MG63 (cell line): Measurements from ENCODE around the gene TAB2. TPM values are rescaled to one million over a fixed set of nuclear protein-coding genes. Genes with fewer than 3 reads are reported as not detected.

Source experiments
- DNase-seq: peaks from one replicate; pipeline ENCODE4 v3.0.0-alpha.2; 2020
- H3K27me3 ChIP-seq: fragments of 250-450 bp; sonication (Bioruptor Pico); 2 replicates; pipeline ENCODE4 v1.5.1; 2020; ENCODE audit warnings: mild to moderate bottlenecking, moderate library complexity
- H3K36me3 ChIP-seq: fragments of 250-450 bp; sonication (Bioruptor Pico); 2 replicates; pipeline ENCODE4 v1.5.1; 2020; ENCODE audit warnings: mild to moderate bottlenecking, moderate library complexity
- H3K4me3 ChIP-seq: fragments of 250-450 bp; sonication (Bioruptor Pico); 2 replicates; pipeline ENCODE4 v1.5.1; 2020; ENCODE audit warnings: mild to moderate bottlenecking, moderate library complexity
- H3K9me3 ChIP-seq: fragments of 250-450 bp; sonication (Bioruptor Pico); 2 replicates; pipeline ENCODE4 v1.5.1; 2020; ENCODE audit warnings: mild to moderate bottlenecking, moderate library complexity
- total RNA-seq: library from RNA; depleted of rRNA; stranded (reverse); fragments of >200 nt; shearing (Covaris generic); gene quantifications from 2 replicates; pipeline ENCODE4 v1.2.3, GENCODE V29; 2014; ENCODE audit warnings: low replicate concordance

TAB2 gene
- total RNA-seq, 1 experiment from 2014 or later = 27.3 TPM

DNA sequence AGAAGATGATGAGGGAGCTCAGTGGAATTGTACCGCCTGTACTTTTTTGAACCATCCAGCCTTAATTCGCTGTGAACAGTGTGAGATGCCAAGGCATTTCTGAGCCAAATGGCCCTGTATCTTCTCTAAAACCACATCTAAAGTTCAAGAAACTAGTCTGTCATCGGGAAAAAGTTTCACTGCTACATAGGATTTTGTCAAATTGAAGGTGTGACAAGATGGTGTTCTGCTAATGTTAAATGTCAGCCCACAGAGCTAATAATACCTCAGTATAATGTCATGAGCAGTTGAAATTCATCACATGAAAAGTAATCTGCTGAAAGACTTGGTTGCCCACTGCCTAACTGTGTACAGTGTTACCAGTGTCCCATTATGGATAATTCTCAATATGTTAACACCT, 92.1 kb downstream of the TAB2 start:
- no peak overlapping the region for H3K4me3 ChIP-seq
- DNase-seq = no peak
- H3K36me3 ChIP-seq = peaks cover 24% of the 10 kb centered on the region
- H3K27me3 ChIP-seq = no peaks in the 10 kb centered on the region
- H3K9me3 ChIP-seq = no peaks in the 10 kb centered on the region

GRCh38 chr6:149410557-149410956, 93.0 kb downstream of the TAB2 start:
- no peaks in the 10 kb centered on the region for H3K27me3 ChIP-seq
- no peak for DNase-seq
- no peaks in the 10 kb centered on the region for H3K9me3 ChIP-seq
- H3K4me3 ChIP-seq = no peak overlapping the region
- H3K36me3 ChIP-seq = peaks cover 24% of the 10 kb centered on the region

DNA sequence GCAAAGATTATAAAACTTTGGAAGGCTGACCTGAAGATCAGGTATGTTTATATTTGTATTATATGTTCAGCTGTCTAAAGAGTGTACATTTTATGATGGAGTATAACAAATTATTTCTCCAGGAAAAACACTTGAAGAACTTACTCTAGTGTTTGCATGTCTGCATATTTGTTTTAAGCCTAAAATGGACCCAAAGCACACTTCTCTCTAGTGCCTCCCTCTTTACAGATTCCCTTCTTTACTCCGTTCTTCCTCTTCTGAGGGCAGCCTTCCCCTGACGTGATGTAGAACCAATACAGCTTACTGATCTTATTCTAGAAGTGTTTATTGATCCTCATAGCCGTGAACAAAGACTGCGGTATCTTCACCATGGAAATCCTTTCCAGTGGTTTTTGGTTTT, 96.5 kb downstream of the TAB2 start:
- no peaks in the 10 kb centered on the region for H3K9me3 ChIP-seq
- no peaks in the 10 kb centered on the region for H3K27me3 ChIP-seq
- H3K36me3 ChIP-seq = peaks cover 11% of the 10 kb centered on the region

DNA sequence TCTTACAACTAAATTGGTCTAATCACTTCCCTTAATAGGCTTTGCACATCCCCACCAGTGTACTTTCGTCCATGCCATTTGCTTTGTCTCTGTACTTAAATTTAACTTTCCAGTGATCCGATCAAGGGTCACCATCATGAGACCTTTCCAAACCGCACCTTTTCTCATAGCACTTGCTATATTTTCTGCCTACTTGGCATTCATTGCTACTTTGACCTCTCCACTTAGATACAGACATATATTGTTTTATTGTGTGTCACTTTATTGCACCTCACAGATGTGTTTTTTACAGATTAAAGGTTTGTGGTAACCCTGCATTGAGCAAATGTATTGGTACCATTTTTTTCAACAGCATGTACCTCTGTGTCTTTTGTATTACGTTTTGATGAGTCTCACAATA, 97.3 kb downstream of the TAB2 start:
- DNase-seq = no peak
- H3K4me3 ChIP-seq = no peak overlapping the region
- H3K27me3 ChIP-seq = no peaks in the 10 kb centered on the region
- H3K9me3 ChIP-seq = no peaks in the 10 kb centered on the region
- H3K36me3 ChIP-seq = peaks cover 11% of the 10 kb centered on the region

More for the DNA sequence above, 96.5 kb downstream of the TAB2 start:
- no peak overlapping the region for H3K4me3 ChIP-seq
- DNase-seq = no peak

GRCh38 chr6:149419696-149420404, 102.3 kb downstream of the TAB2 start:
- Histone ChIP-seq H3K4me3 (no peak overlapping the region), H3K27me3 (no peaks in the 10 kb centered on the region), H3K9me3 (no peaks in the 10 kb centered on the region), H3K36me3 (peaks cover 3% of the 10 kb centered on the region)
- no peak for DNase-seq

- no peaks in the 10 kb centered on the region for H3K9me3 ChIP-seq
- no peaks in the 10 kb centered on the region for H3K27me3 ChIP-seq
- no peak overlapping the region for H3K4me3 ChIP-seq
- DNase-seq = no peak
- no peaks in the 10 kb centered on the region for H3K36me3 ChIP-seq
Measured at GRCh38 chr6:149421132-149421531, 103.6 kb downstream of the TAB2 start.

DNA sequence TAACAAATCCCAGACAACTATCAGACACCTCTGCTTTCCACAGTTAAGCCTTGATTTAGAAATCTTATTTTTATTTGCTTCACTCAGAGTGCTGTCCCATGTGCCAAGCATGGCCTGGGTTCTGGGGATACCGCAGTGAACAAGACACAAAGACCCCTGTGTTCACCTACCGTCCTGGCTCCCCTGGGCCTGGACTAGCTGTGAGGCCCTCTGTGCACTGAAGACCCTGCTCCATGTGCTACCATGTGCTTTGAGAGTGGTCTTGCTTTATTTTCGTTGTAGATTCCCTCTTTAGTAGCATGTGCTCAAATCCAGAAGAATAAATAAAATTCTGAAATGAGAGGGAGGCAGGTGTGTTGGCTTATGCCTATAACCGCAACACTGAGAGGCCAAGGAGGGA, 105.1 kb downstream of the TAB2 start:
- H3K9me3 ChIP-seq = no peaks in the 10 kb centered on the region
- H3K4me3 ChIP-seq = no peak overlapping the region
- no peak for DNase-seq
- no peaks in the 10 kb centered on the region for H3K27me3 ChIP-seq
- H3K36me3 ChIP-seq = no peaks in the 10 kb centered on the region

DNA sequence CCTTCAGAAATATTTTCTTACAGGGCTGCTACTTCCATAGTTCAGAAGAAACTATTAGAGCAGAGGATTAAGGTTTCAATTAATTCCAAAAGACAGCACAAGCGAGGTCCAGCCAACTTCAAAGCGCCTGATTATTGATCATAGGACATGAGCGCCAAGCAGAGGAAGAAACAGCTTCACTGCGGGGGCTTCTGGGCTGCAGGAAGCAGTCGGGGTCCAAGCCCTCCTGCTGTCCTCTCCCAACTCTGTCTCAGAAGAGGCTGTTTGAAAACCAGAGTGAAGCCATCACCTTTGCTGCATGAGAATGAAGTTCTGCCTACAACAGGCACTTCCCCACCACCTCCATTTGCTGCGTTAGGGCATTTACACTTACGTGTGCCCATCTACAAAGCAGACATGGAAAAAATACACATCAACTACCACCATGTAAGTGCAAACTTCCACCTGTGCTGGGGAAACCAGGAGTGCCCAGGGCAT, 106.5 kb downstream of the TAB2 start:
- no peak overlapping the region for H3K4me3 ChIP-seq
- no peaks in the 10 kb centered on the region for H3K27me3 ChIP-seq
- no peak for DNase-seq
- H3K9me3 ChIP-seq = no peaks in the 10 kb centered on the region
- no peaks in the 10 kb centered on the region for H3K36me3 ChIP-seq

- Histone ChIP-seq H3K27me3 (no peaks in the 10 kb centered on the region), H3K36me3 (no peaks in the 10 kb centered on the region), H3K4me3 (no peak overlapping the region), H3K9me3 (no peaks in the 10 kb centered on the region)
- DNase-seq = no peak
Measured at GRCh38 chr6:149425224-149425623, 107.7 kb downstream of the TAB2 start.

DNA sequence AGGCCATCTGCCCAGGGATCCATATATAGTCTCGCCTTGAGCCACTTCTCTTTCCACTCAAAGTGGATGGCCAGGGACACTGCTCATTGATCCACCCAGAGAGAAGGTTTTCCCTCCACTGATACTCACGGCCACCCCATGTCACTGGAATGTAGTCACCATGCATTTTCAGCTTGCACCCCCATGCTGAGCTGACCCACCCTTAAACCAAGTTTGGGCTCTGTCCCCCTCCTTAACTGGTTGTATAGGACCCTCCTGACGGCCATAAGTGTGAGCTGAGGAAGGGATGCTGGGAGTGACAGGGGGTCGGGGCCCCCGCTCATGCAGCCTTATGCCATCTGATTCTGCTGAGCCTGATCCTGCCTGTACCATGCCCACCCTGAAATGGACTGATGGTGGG, 108.2 kb downstream of the TAB2 start:
- Histone ChIP-seq H3K36me3 (no peaks in the 10 kb centered on the region), H3K9me3 (no peaks in the 10 kb centered on the region), H3K4me3 (no peak overlapping the region), H3K27me3 (no peaks in the 10 kb centered on the region)
- no peak for DNase-seq

GRCh38 chr6:149428606-149429005, 111.1 kb downstream of the TAB2 start:
- no peak for DNase-seq
- Histone ChIP-seq H3K9me3 (no peaks in the 10 kb centered on the region), H3K27me3 (no peaks in the 10 kb centered on the region), H3K4me3 (no peak overlapping the region), H3K36me3 (no peaks in the 10 kb centered on the region)

DNA sequence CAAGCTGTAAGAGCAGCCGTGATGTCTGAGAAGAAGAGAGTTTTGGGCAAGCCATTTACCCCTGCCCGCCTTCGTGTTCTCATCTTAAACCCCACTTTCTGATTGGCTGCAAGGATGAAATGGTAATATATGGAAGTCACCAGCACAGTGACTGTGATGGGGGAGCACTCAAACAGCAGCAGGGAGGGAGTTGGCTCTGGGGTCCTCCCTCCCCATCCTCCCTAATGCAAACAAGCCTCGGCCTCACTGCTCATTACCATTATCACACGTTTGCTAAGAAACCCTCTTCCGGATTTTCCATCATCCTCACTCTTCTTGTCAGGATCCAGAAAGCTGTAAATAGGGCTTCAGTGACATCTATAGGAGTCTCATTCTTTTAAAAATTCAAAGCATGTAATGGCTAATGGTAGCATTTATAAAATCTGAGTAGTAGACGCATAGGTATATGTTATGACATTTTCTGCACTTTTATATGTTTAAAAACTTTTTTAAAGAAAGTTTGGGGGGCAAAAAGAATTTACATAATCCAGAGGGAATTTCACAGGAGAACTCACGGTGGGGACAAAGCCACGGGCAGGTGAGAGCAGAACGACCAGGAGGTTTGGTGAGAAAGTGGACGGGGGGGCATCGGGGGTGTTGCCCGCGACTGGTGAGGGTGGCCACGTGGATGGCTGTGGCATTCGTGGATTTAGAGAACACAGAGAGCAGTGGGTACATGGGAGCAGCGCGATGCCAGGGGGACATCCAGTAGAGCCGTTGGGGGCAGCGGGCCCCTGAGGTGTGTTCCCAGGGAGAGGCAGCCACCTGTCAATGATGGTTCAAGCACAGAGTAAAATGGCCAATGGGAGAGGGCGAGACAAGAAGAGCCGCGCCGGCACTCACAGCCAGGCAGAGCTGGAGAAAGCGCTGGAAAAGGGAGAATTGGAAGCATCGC, 112.2 kb downstream of the TAB2 start:
- DNase-seq = no peak
- Histone ChIP-seq H3K27me3 (no peaks in the 10 kb centered on the region), H3K9me3 (no peaks in the 10 kb centered on the region), H3K36me3 (no peaks in the 10 kb centered on the region), H3K4me3 (no peak overlapping the region)

GRCh38 chr6:149431905-149432775, 114.6 kb downstream of the TAB2 start:
- peak; percentile 75 for DNase-seq

GRCh38 chr6:149433405-149433804, 115.9 kb downstream of the TAB2 start:
- Histone ChIP-seq H3K36me3 (no peaks in the 10 kb centered on the region), H3K27me3 (no peaks in the 10 kb centered on the region), H3K4me3 (no peak overlapping the region), H3K9me3 (no peaks in the 10 kb centered on the region)
- DNase-seq = no peak

More at GRCh38 chr6:149431905-149432775, 114.6 kb downstream of the TAB2 start:
- H3K9me3 ChIP-seq = no peaks in the 10 kb centered on the region
- no peaks in the 10 kb centered on the region for H3K27me3 ChIP-seq
- no peak overlapping the region for H3K4me3 ChIP-seq
- H3K36me3 ChIP-seq = no peaks in the 10 kb centered on the region

GRCh38 chr6:149433881-149434280, 116.4 kb downstream of the TAB2 start:
- no peak for DNase-seq
- Histone ChIP-seq H3K9me3 (no peaks in the 10 kb centered on the region), H3K27me3 (no peaks in the 10 kb centered on the region), H3K4me3 (no peak overlapping the region), H3K36me3 (no peaks in the 10 kb centered on the region)

GRCh38 chr6:149435919-149436586, 118.5 kb downstream of the TAB2 start:
- no peaks in the 10 kb centered on the region for H3K36me3 ChIP-seq
- no peak for DNase-seq
- H3K9me3 ChIP-seq = no peaks in the 10 kb centered on the region
- H3K4me3 ChIP-seq = no peak overlapping the region
- no peaks in the 10 kb centered on the region for H3K27me3 ChIP-seq
